A549 (cell line): ENCODE measurements around the gene SEPTIN10.

Source experiments
- TF ChIP-seq, protein P1 (sequence below): fragments of 200-600 bp; sonication (generic); IDR thresholded peaks from 2 replicates; pipeline ENCODE4 v1.6.1; 2016; ENCODE audit warnings: antibody characterized with exemption, mild to moderate bottlenecking, moderate library complexity
- TF ChIP-seq, protein P2 (sequence below): IDR thresholded peaks from 2 replicates; pipeline ENCODE4 v1.6.1; 2012

DNA sequence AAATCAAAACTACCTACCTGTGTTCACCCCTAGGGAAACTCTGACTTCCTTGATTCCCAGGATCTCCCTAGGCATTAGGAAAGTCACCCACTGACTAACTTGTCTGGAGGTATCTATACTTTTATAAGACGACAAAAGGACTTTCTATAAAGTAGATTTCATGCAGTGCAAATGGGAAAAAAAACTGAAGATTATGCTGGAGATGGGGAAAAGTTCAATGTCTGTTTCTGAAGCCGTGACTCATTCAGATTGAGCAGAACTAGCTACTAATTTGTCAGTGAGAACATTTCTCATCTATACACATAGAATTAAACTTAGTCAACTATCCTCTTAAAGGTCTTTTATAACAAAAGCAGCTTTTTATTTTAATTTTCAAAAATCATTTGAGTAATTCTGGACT is 6.0 kb downstream of the SEPTIN10 start:
- TF ChIP-seq, protein P1, sequence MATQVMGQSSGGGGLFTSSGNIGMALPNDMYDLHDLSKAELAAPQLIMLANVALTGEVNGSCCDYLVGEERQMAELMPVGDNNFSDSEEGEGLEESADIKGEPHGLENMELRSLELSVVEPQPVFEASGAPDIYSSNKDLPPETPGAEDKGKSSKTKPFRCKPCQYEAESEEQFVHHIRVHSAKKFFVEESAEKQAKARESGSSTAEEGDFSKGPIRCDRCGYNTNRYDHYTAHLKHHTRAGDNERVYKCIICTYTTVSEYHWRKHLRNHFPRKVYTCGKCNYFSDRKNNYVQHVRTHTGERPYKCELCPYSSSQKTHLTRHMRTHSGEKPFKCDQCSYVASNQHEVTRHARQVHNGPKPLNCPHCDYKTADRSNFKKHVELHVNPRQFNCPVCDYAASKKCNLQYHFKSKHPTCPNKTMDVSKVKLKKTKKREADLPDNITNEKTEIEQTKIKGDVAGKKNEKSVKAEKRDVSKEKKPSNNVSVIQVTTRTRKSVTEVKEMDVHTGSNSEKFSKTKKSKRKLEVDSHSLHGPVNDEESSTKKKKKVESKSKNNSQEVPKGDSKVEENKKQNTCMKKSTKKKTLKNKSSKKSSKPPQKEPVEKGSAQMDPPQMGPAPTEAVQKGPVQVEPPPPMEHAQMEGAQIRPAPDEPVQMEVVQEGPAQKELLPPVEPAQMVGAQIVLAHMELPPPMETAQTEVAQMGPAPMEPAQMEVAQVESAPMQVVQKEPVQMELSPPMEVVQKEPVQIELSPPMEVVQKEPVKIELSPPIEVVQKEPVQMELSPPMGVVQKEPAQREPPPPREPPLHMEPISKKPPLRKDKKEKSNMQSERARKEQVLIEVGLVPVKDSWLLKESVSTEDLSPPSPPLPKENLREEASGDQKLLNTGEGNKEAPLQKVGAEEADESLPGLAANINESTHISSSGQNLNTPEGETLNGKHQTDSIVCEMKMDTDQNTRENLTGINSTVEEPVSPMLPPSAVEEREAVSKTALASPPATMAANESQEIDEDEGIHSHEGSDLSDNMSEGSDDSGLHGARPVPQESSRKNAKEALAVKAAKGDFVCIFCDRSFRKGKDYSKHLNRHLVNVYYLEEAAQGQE, result no peak
- TF ChIP-seq, protein P2, sequence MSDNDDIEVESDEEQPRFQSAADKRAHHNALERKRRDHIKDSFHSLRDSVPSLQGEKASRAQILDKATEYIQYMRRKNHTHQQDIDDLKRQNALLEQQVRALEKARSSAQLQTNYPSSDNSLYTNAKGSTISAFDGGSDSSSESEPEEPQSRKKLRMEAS, result no peak
